HCT116 (cell line): ENCODE data around the gene MECP2. TPM values are rescaled to one million over a fixed set of nuclear protein-coding genes. Genes with fewer than 3 reads are reported as not detected.

ENCODE experiments used
- ATAC-seq: fragments of 200-7000 bp; cut with Tn5 transposase; 2 replicates; pipeline ENCODE4 v1.9.1; 2020; ENCODE audit warnings: mild to moderate bottlenecking, moderate library complexity
- BruUV-seq: library from RNA; stranded (reverse); fragments of 400-500 nt; replicated peaks from 2 replicates; lab custom pipeline; 2021; lab: Mats Ljungman, UMichigan
- CTCF ChIA-PET: fragments of 300-600 bp; sonication (Branson Sonifier 250); formaldehyde crosslinking; loops from one replicate; lab custom pipeline; 2021; ENCODE audit warnings: antibody characterized with exemption; lab: Charles Lee
- POLR2A ChIA-PET: fragments of 300-600, 350-600 bp; sonication (Branson Sonifier 250); formaldehyde crosslinking; loops from one replicate; lab custom pipeline; 2021; ENCODE audit warnings: antibody characterized with exemption; lab: Charles Lee
- RAD21 ChIA-PET, 2 experiments: fragments of 300-600 bp; sonication (Branson Sonifier 250); formaldehyde crosslinking; loops; one replicate each; lab custom pipeline; 2023; ENCODE audit warnings: low total read pairs in 2 of 2; ENCODE audit not compliant: uncharacterized antibody in 2 of 2, unreplicated experiment in 2 of 2, low non-redundant PET in 1 of 2; lab: Charles Lee
- DNase-seq: peaks from one replicate; pipeline ENCODE4 v3.0.0-alpha.2; 2010; ENCODE audit warnings: low read depth, low spot score
- H2AFZ ChIP-seq: fragments of 200-600 bp; shearing (Covaris generic), sonication (generic); 2 replicates; pipeline ENCODE4 v1.6.1; 2017; ENCODE audit warnings: low read depth, mixed run types, mixed read lengths, antibody characterized with exemption, low read length; ENCODE audit not compliant: poor library complexity, severe bottlenecking
- H3K27ac ChIP-seq: 2 replicates; pipeline ENCODE4 v1.5.1; 2012; ENCODE audit warnings: low read depth, low read length
- H3K27me3 ChIP-seq: fragments of 200-600 bp; sonication (generic); 2 replicates; pipeline ENCODE4 v1.6.1; 2016; ENCODE audit warnings: mixed run types, low read length, mixed read lengths; ENCODE audit not compliant: insufficient read depth
- H3K36me3 ChIP-seq, 2 experiments: fragments of 200-500 bp in 1 of 2; fragments of 200-600 bp in 1 of 2; sonication (Bioruptor generic) in 1 of 2; sonication (generic) in 1 of 2; 2 replicates each; pipeline versions ENCODE4 v1.5.1 to v1.6.1; 2014 to 2016; ENCODE audit warnings: low read length in 2 of 2, inconsistent platforms in 1 of 2, mixed read lengths in 1 of 2, mixed run types in 1 of 2; ENCODE audit not compliant: insufficient read depth in 2 of 2, control insufficient read depth in 1 of 2
- H3K4me1 ChIP-seq, 2 experiments: fragments of 200-600 bp in 1 of 2; sonication (generic) in 1 of 2; 2 replicates each; pipeline versions ENCODE4 v1.5.1 to v1.6.1; 2012 to 2017; ENCODE audit warnings: low read length in 2 of 2, inconsistent platforms in 1 of 2, mild to moderate bottlenecking in 1 of 2, mixed read lengths in 1 of 2, mixed run types in 1 of 2, moderate library complexity in 1 of 2; ENCODE audit not compliant: insufficient read depth in 2 of 2, control insufficient read depth in 1 of 2
- H3K4me2 ChIP-seq: fragments of 200-600 bp; sonication (generic); 2 replicates; pipeline ENCODE4 v1.6.1; 2017; ENCODE audit warnings: mixed run types, low read length, mixed read lengths
- H3K4me3 ChIP-seq, 2 experiments: fragments of 200-600 bp in 1 of 2; sonication (generic) in 1 of 2; replicated peaks in 1 of 2; 2 replicates each; pipeline ENCODE4 v1.5.1; 2011 to 2016; ENCODE audit warnings: low read length in 2 of 2, control low read depth in 1 of 2, low read depth in 1 of 2, mild to moderate bottlenecking in 1 of 2, mixed read lengths in 1 of 2, mixed run types in 1 of 2
- H3K79me2 ChIP-seq: fragments of 200-600 bp; sonication (generic); 2 replicates; pipeline ENCODE4 v1.6.1; 2017; ENCODE audit warnings: mild to moderate bottlenecking, mixed run types, low read length, moderate library complexity, mixed read lengths; ENCODE audit not compliant: insufficient read depth
- H3K9ac ChIP-seq: fragments of 200-600 bp; sonication (generic); 2 replicates; pipeline ENCODE4 v1.6.1; 2016; ENCODE audit warnings: low read length, mixed read lengths
- H3K9me2 ChIP-seq: fragments of 200-600 bp; sonication (generic), shearing (Covaris generic); 2 replicates; pipeline ENCODE4 v1.6.1; 2017; ENCODE audit warnings: mixed run types, mild to moderate bottlenecking, moderate library complexity; ENCODE audit not compliant: insufficient read depth
- H3K9me3 ChIP-seq, 2 experiments: fragments of 200-500 bp in 1 of 2; fragments of 200-600 bp in 1 of 2; sonication (Bioruptor generic) in 1 of 2; sonication (generic) in 1 of 2; 2 replicates each; pipeline ENCODE4 v1.6.1; 2014 to 2017; ENCODE audit warnings: low read length in 2 of 2, mixed read lengths in 2 of 2, inconsistent platforms in 1 of 2, low read depth in 1 of 2, mild to moderate bottlenecking in 1 of 2, mixed run types in 1 of 2, moderate library complexity in 1 of 2; ENCODE audit not compliant: control insufficient read depth in 1 of 2, insufficient read depth in 1 of 2
- H4K20me1 ChIP-seq: fragments of 200-600 bp; sonication (generic), shearing (Covaris generic); 2 replicates; pipeline ENCODE4 v1.6.1; 2017; ENCODE audit warnings: mixed run types, mild to moderate bottlenecking, moderate library complexity; ENCODE audit not compliant: insufficient read depth
- CBX3 ChIP-seq: IDR thresholded peaks from 2 replicates; pipeline ENCODE4 v1.6.1; 2012; ENCODE audit warnings: low read depth
- CEBPB ChIP-seq: IDR thresholded peaks from 2 replicates; pipeline ENCODE4 v1.6.1; 2012; ENCODE audit warnings: low read depth
- EZH2 ChIP-seq: fragments of 200-600 bp; sonication (generic); IDR thresholded peaks from 2 replicates; pipeline ENCODE4 v1.6.1; 2017; ENCODE audit warnings: antibody characterized with exemption, mixed run types
- FOSL1 ChIP-seq: IDR thresholded peaks from 2 replicates; pipeline ENCODE4 v1.6.1; 2012; ENCODE audit warnings: low read depth
- JUND ChIP-seq: IDR thresholded peaks from 2 replicates; pipeline ENCODE4 v1.6.1; 2012
- SIN3A ChIP-seq: IDR thresholded peaks from 2 replicates; pipeline ENCODE4 v1.6.1; 2012; ENCODE audit warnings: low read depth
- SP1 ChIP-seq: IDR thresholded peaks from 2 replicates; pipeline ENCODE4 v1.6.1; 2012; ENCODE audit warnings: low read depth
- YY1 ChIP-seq: IDR thresholded peaks from 2 replicates; pipeline ENCODE4 v1.6.1; 2011; ENCODE audit warnings: low read length, low read depth, moderate library complexity, mild to moderate bottlenecking; ENCODE audit not compliant: insufficient replicate concordance; ENCODE audit errors: extremely low read depth
- ZFX ChIP-seq: fragments of 450-650 bp; IDR thresholded peaks from 2 replicates; pipeline ENCODE4 v1.6.1; 2017
- intact Hi-C: fragments of 100-400 bp; cut with micrococcal nuclease; formaldehyde crosslinking; loops from 2 replicates; pipeline ENCODE4 v1.10.0; 2022
- total RNA-seq: library from RNA; stranded (reverse); gene quantifications from one replicate; pipeline ENCODE4 v1.2.1, GENCODE V29; 2021; ENCODE audit not compliant: unreplicated experiment
- TF ChIP-seq, protein P1 (sequence below), 3 experiments: fragments of 200-600 bp in 1 of 3; sonication (generic) in 1 of 3; IDR thresholded peaks in 2 of 3; conservative IDR thresholded peaks in 1 of 3; 2 replicates each; pipeline ENCODE4 v1.5.1; 2012 to 2017; ENCODE audit warnings: low read depth in 2 of 3, low read length in 2 of 3, antibody characterized with exemption in 1 of 3, borderline replicate concordance in 1 of 3, control low read depth in 1 of 3, mild to moderate bottlenecking in 1 of 3, mixed read lengths in 1 of 3, mixed run types in 1 of 3, moderate library complexity in 1 of 3; ENCODE audit not compliant: insufficient read depth in 1 of 3

Gene MECP2
- total RNA-seq, 1 experiment from 2014 or later, result 32.4 TPM

DNA sequence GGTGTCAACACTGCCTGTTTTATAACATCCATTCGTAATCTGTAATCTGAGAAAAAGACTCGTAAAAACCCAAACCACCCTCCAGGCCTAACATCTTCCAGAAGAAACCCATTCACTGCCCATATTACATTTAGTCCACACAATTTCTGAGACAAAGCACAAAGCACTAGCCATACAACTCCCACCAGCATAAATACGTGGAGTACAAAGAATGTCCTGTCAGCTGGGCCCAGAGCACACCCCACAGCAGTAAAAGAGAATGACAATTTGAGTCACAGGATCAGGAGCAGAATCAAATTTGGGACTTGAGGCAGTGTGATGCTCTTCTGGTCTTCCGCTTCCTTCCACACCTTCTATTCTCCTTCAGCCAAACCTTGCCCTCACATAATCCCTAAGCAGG lies 6.8 kb downstream of the MECP2 start:
- H3K27me3 ChIP-seq, result no peaks in the 10 kb centered on the region
- H3K36me3 ChIP-seq, result no peaks in the 10 kb centered on the region
- H3K4me3 ChIP-seq, result no peak overlapping the region
- RAD21 ChIA-PET, result no interaction called here
- no peak for ATAC-seq
- no peaks in the 10 kb centered on the region for H4K20me1 ChIP-seq
- TF ChIP-seq EZH2 (no peak), CEBPB (no peak), JUND (no peak), CBX3 (no peak), SIN3A (no peak), ZFX (no peak), SP1 (no peak), FOSL1 (no peak), YY1 (no peak)
- TF ChIP-seq, protein P1, sequence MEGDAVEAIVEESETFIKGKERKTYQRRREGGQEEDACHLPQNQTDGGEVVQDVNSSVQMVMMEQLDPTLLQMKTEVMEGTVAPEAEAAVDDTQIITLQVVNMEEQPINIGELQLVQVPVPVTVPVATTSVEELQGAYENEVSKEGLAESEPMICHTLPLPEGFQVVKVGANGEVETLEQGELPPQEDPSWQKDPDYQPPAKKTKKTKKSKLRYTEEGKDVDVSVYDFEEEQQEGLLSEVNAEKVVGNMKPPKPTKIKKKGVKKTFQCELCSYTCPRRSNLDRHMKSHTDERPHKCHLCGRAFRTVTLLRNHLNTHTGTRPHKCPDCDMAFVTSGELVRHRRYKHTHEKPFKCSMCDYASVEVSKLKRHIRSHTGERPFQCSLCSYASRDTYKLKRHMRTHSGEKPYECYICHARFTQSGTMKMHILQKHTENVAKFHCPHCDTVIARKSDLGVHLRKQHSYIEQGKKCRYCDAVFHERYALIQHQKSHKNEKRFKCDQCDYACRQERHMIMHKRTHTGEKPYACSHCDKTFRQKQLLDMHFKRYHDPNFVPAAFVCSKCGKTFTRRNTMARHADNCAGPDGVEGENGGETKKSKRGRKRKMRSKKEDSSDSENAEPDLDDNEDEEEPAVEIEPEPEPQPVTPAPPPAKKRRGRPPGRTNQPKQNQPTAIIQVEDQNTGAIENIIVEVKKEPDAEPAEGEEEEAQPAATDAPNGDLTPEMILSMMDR (IDR thresholded peaks at IDR 0.05 in 2 of 3, conservative IDR thresholded peaks at IDR 0.05 in 1 of 3; ENCODE audit: borderline replicate concordance in 1 of 3, insufficient read depth in 1 of 3, low read depth in 2 of 3, low read length in 2 of 3), result no peak
- no peak overlapping the region for H3K9ac ChIP-seq
- BruUV-seq, result no TSS peak
- no peak overlapping the region for H3K27ac ChIP-seq
- CTCF ChIA-PET, result no interaction called here
- H3K9me3 ChIP-seq, result no peaks in the 10 kb centered on the region
- H3K4me1 ChIP-seq, result 0 out of 4 replicates have a peak, but pooled peaks cover 0 to under 1% of the 10 kb centered on the region in 2 experiments
- POLR2A ChIA-PET, result no interaction called here
- no peak overlapping the region for H2AFZ ChIP-seq
- no peaks in the 10 kb centered on the region for H3K9me2 ChIP-seq
- no peak for DNase-seq
- no peak overlapping the region for H3K4me2 ChIP-seq
- H3K79me2 ChIP-seq, result peaks cover 82% of the 10 kb centered on the region
- intact Hi-C loops, result no loop called here
